PFSK-1 (cell line): ENCODE measurements around the gene DAB1.

ENCODE experiments used
- FOXP2 ChIP-seq: optimal IDR thresholded peaks from 2 replicates; pipeline ENCODE3; 2011; ENCODE audit warnings: borderline replicate concordance, control low read depth, inconsistent platforms; ENCODE audit not compliant: insufficient read depth; ENCODE audit errors: extremely low read length, extremely low read depth
- POLR2AphosphoS5 ChIP-seq: IDR thresholded peaks from 2 replicates; pipeline ENCODE4 v1.6.1; 2012; ENCODE audit warnings: low read depth, mild to moderate bottlenecking, control low read depth, low read length, moderate library complexity
- REST ChIP-seq, 2 experiments: IDR thresholded peaks; 2 replicates each; pipeline versions ENCODE4 v1.6.1 to v1.8.0; 2011 to 2012; ENCODE audit warnings: low read depth in 2 of 2, low read length in 2 of 2, control low read depth in 1 of 2, inconsistent platforms in 1 of 2, mild to moderate bottlenecking in 1 of 2, moderate library complexity in 1 of 2; ENCODE audit not compliant: insufficient read depth in 1 of 2
- SIN3A ChIP-seq: IDR thresholded peaks from 2 replicates; pipeline ENCODE4 v1.6.1; 2012; ENCODE audit warnings: mild to moderate bottlenecking, low read length, moderate library complexity, borderline replicate concordance; ENCODE audit not compliant: insufficient read depth
- TAF1 ChIP-seq: IDR thresholded peaks from 2 replicates; pipeline ENCODE4 v1.6.1; 2012; ENCODE audit warnings: low read length, control low read depth, borderline replicate concordance; ENCODE audit not compliant: insufficient read depth

Gene DAB1

GRCh38 chr1:57302812-57303596 is 120.9 kb downstream of the DAB1 start:
- TF ChIP-seq SIN3A (no peak), FOXP2 (no peak), REST (IDR thresholded peaks at IDR 0.05; ENCODE audit: insufficient read depth in 1 of 2, low read depth in 2 of 2, low read length in 2 of 2) (no peak)

GRCh38 chr1:57300186-57300585 is 123.7 kb downstream of the DAB1 start:
- TF ChIP-seq REST (IDR thresholded peaks at IDR 0.05; ENCODE audit: insufficient read depth in 1 of 2, low read depth in 2 of 2, low read length in 2 of 2) (no peak), POLR2AphosphoS5 (no peak), FOXP2 (no peak), TAF1 (no peak), SIN3A (no peak)

GRCh38 chr1:57296726-57297250 is 127.1 kb downstream of the DAB1 start:
- no peak for TF ChIP-seq SIN3A

GRCh38 chr1:57295326-57295725 is 128.5 kb downstream of the DAB1 start:
- no peak for TF ChIP-seq SIN3A
- TF ChIP-seq TAF1 = no peak
- TF ChIP-seq FOXP2 = no peak
- TF ChIP-seq REST (IDR thresholded peaks at IDR 0.05; ENCODE audit: insufficient read depth in 1 of 2, low read depth in 2 of 2, low read length in 2 of 2) = no peak
- TF ChIP-seq POLR2AphosphoS5 = no peak

GRCh38 chr1:57294177-57294576 is 129.7 kb downstream of the DAB1 start:
- no peak for TF ChIP-seq REST (IDR thresholded peaks at IDR 0.05; ENCODE audit: insufficient read depth in 1 of 2, low read depth in 2 of 2, low read length in 2 of 2)
- no peak for TF ChIP-seq TAF1
- TF ChIP-seq POLR2AphosphoS5 = no peak
- TF ChIP-seq FOXP2 = no peak
- no peak for TF ChIP-seq SIN3A

- TF ChIP-seq SIN3A (no peak), POLR2AphosphoS5 (no peak), TAF1 (no peak), REST (IDR thresholded peaks at IDR 0.05; ENCODE audit: insufficient read depth in 1 of 2, low read depth in 2 of 2, low read length in 2 of 2) (no peak), FOXP2 (no peak)
Observed at GRCh38 chr1:57293214-57293613, 130.6 kb downstream of the DAB1 start.
